22Rv1 (cell line): ENCODE measurements around the gene DSCAM.

Experiments used
- H3K27ac ChIP-seq: fragments of 450-650 bp; 2 replicates; pipeline ENCODE4 v1.5.1; 2017
- CTCF ChIP-seq: fragments of 450-650 bp; IDR thresholded peaks from 2 replicates; pipeline ENCODE4 v1.5.1; 2017; ENCODE audit warnings: mild to moderate bottlenecking
- ZFX ChIP-seq: fragments of 450-650 bp; IDR thresholded peaks from 2 replicates; pipeline ENCODE4 v1.6.1; 2017; ENCODE audit warnings: antibody characterized with exemption, borderline replicate concordance

Gene DSCAM

GRCh38 chr21:40567501-40567900 is 279.5 kb downstream of the DSCAM start:
- no peak for TF ChIP-seq CTCF
- no peak for TF ChIP-seq ZFX
- no peak overlapping the region for H3K27ac ChIP-seq

GRCh38 chr21:40566486-40566885 is 280.5 kb downstream of the DSCAM start:
- TF ChIP-seq ZFX, result no peak
- no peak for TF ChIP-seq CTCF
- no peak overlapping the region for H3K27ac ChIP-seq

GRCh38 chr21:40564318-40564717 is 282.6 kb downstream of the DSCAM start:
- TF ChIP-seq ZFX (no peak), CTCF (no peak)
- no peak overlapping the region for H3K27ac ChIP-seq

GRCh38 chr21:40563900-40564299 is 283.1 kb downstream of the DSCAM start:
- H3K27ac ChIP-seq, result no peak overlapping the region
- TF ChIP-seq CTCF (no peak), ZFX (no peak)

- no peak overlapping the region for H3K27ac ChIP-seq
- TF ChIP-seq CTCF (no peak), ZFX (no peak)
These were observed 284.5 kb downstream of the DSCAM start for GRCh38 chr21:40562242-40563002.

GRCh38 chr21:40556442-40556968 is 290.5 kb downstream of the DSCAM start:
- TF ChIP-seq ZFX, result no peak
- TF ChIP-seq CTCF, result no peak
- no peak overlapping the region for H3K27ac ChIP-seq

GRCh38 chr21:40555021-40555528 is 291.9 kb downstream of the DSCAM start:
- TF ChIP-seq ZFX, result no peak
- TF ChIP-seq CTCF, result no peak
- H3K27ac ChIP-seq, result no peak overlapping the region
